SK-N-SH (cell line): ENCODE measurements around the gene ZNF121. TPM values are rescaled to one million over a fixed set of nuclear protein-coding genes. Genes with fewer than 3 reads are reported as not detected.

Source experiments
- CTCF ChIA-PET: fragments of 300-600, 350-600 bp; formaldehyde crosslinking; extraction: SDS; loops from one replicate; lab custom pipeline; 2021; lab: Yijun Ruan, JAX
- POLR2A ChIA-PET: fragments of 350-600 bp; sonication (Branson Sonifier 250); formaldehyde crosslinking; extraction: SDS; loops from one replicate; lab custom pipeline; 2020; ENCODE audit warnings: antibody characterized with exemption, inconsistent platforms; lab: Yijun Ruan, JAX
- DNase-seq: peaks from one replicate; pipeline ENCODE4 v3.0.0; 2012
- H2AFZ ChIP-seq: fragments of 200-600 bp; sonication (generic); 2 replicates; pipeline ENCODE4 v1.8.1; 2016; ENCODE audit warnings: antibody characterized with exemption, mild to moderate bottlenecking, low read depth
- H3F3A ChIP-seq: fragments of 200-600 bp; sonication (generic); replicated peaks from 2 replicates; pipeline ENCODE3; 2016; ENCODE audit warnings: antibody characterized with exemption, mild to moderate bottlenecking; ENCODE audit not compliant: insufficient read depth
- H3K27ac ChIP-seq, 2 experiments: fragments of 200-500 bp in 1 of 2; fragments of 200-600 bp in 1 of 2; sonication (Bioruptor generic) in 1 of 2; sonication (generic), shearing (Covaris generic) in 1 of 2; 2 replicates each; pipeline versions ENCODE4 v1.5.1 to v1.6.1; 2014 to 2016; ENCODE audit warnings: low read depth in 2 of 2, inconsistent platforms in 1 of 2, low read length in 1 of 2, mild to moderate bottlenecking in 1 of 2, mixed read lengths in 1 of 2
- H3K27me3 ChIP-seq: fragments of 200-600 bp; sonication (generic), shearing (Covaris generic); 2 replicates; pipeline ENCODE4 v1.6.1; 2016; ENCODE audit warnings: mixed run types; ENCODE audit not compliant: insufficient read depth
- H3K36me3 ChIP-seq, 2 experiments: fragments of 200-500 bp in 1 of 2; fragments of 200-600 bp in 1 of 2; sonication (Bioruptor generic) in 1 of 2; sonication (generic) in 1 of 2; replicated peaks in 1 of 2; 2 replicates each; pipeline versions ENCODE3 to v1.5.1; 2014 to 2016; ENCODE audit warnings: low read length in 1 of 2, mild to moderate bottlenecking in 1 of 2; ENCODE audit not compliant: insufficient read depth in 2 of 2, control insufficient read depth in 1 of 2
- H3K4me1 ChIP-seq, 2 experiments: fragments of 200-500 bp in 1 of 2; fragments of 200-600 bp in 1 of 2; sonication (Bioruptor generic) in 1 of 2; sonication (generic), shearing (Covaris generic) in 1 of 2; 2 replicates each; pipeline versions ENCODE4 v1.5.1 to v1.6.1; 2014 to 2016; ENCODE audit warnings: low read depth in 1 of 2, low read length in 1 of 2, mixed run types in 1 of 2; ENCODE audit not compliant: insufficient read depth in 2 of 2, control insufficient read depth in 1 of 2
- H3K4me2 ChIP-seq: fragments of 200-600 bp; sonication (generic), shearing (Covaris generic); 2 replicates; pipeline ENCODE4 v1.6.1; 2017; ENCODE audit warnings: mixed run types
- H3K4me3 ChIP-seq, 2 experiments: fragments of 200-500 bp in 1 of 2; fragments of 200-600 bp in 1 of 2; sonication (Bioruptor generic) in 1 of 2; sonication (generic), shearing (Covaris generic) in 1 of 2; 2 replicates each; pipeline versions ENCODE4 v1.5.1 to v1.8.1; 2014 to 2016; ENCODE audit warnings: low read depth in 2 of 2, inconsistent platforms in 1 of 2, low read length in 1 of 2, mild to moderate bottlenecking in 1 of 2, mixed read lengths in 1 of 2, moderate library complexity in 1 of 2
- H3K79me2 ChIP-seq: fragments of 200-600 bp; sonication (generic); 2 replicates; pipeline ENCODE4 v1.8.1; 2017; ENCODE audit warnings: mild to moderate bottlenecking; ENCODE audit not compliant: insufficient read depth
- H3K9ac ChIP-seq: fragments of 200-600 bp; sonication (generic); 2 replicates; pipeline ENCODE4 v1.6.1; 2017; ENCODE audit warnings: mixed run types
- H3K9me2 ChIP-seq: fragments of 200-600 bp; sonication (generic); 2 replicates; pipeline ENCODE4 v1.6.1; 2017; ENCODE audit warnings: mixed run types
- H3K9me3 ChIP-seq: fragments of 200-600 bp; sonication (generic); 2 replicates; pipeline ENCODE4 v1.6.1; 2017; ENCODE audit warnings: mixed run types, mild to moderate bottlenecking, moderate library complexity
- H4K20me1 ChIP-seq: fragments of 200-600 bp; sonication (generic); 2 replicates; pipeline ENCODE4 v1.6.1; 2017; ENCODE audit warnings: mild to moderate bottlenecking, mixed run types; ENCODE audit not compliant: insufficient read depth
- CHD2 ChIP-seq: fragments of 150-350 bp; IDR thresholded peaks from 2 replicates; pipeline ENCODE4 v1.6.1; 2018; ENCODE audit warnings: low read length; ENCODE audit not compliant: partially characterized antibody
- ELF1 ChIP-seq: IDR thresholded peaks from 2 replicates; pipeline ENCODE4 v1.4.0; 2012
- EZH2phosphoT487 ChIP-seq: fragments of 200-600 bp; sonication (generic); IDR thresholded peaks from 2 replicates; pipeline ENCODE4 v1.6.1; 2017; ENCODE audit warnings: low read depth, mixed run types, mild to moderate bottlenecking, antibody characterized with exemption, moderate library complexity, borderline replicate concordance
- FOSL2 ChIP-seq: IDR thresholded peaks from 2 replicates; pipeline ENCODE4 v1.4.0; 2012; ENCODE audit warnings: low read depth, mild to moderate bottlenecking, moderate library complexity, borderline replicate concordance
- MXI1 ChIP-seq: IDR thresholded peaks from 2 replicates; pipeline ENCODE4 v1.6.1; 2012; ENCODE audit warnings: mild to moderate bottlenecking, low read depth, low read length, improper control_type of control experiment
- NRF1 ChIP-seq: IDR thresholded peaks from 2 replicates; pipeline ENCODE4 v1.6.1; 2012; ENCODE audit warnings: low read depth, mild to moderate bottlenecking, low read length
- RCOR1 ChIP-seq: fragments of 150-350 bp; IDR thresholded peaks from 2 replicates; pipeline ENCODE4 v1.6.1; 2017; ENCODE audit warnings: antibody characterized with exemption, low read length
- RXRA ChIP-seq: IDR thresholded peaks from 2 replicates; pipeline ENCODE4 v1.4.0; 2012; ENCODE audit warnings: low read depth, mild to moderate bottlenecking, borderline replicate concordance
- TAF1 ChIP-seq: IDR thresholded peaks from 2 replicates; pipeline ENCODE4 v1.6.1; 2012; ENCODE audit warnings: low read depth, mild to moderate bottlenecking, low read length, moderate library complexity, borderline replicate concordance
- WGBS: methylation state at CpG from one replicate; pipeline ENCODE4 v1.1.6; 2017; ENCODE audit warnings: low lambda C conversion rate; 5-methylcytosine and 5-hydroxymethylcytosine counted together
- polyA plus RNA-seq, 3 experiments: library from polyadenylated mRNA; depleted of rRNA; stranded (reverse); fragments of >200 nt; gene quantifications; 2 replicates each; pipeline ENCODE4 v1.2.3, GENCODE V29; 2012
- TF ChIP-seq, protein P1 (sequence below): IDR thresholded peaks from 2 replicates; pipeline ENCODE4; 2012
- TF ChIP-seq, protein P2 (sequence below): IDR thresholded peaks from 2 replicates; pipeline ENCODE4 v1.4.0; 2012; ENCODE audit warnings: low read depth, borderline replicate concordance
- TF ChIP-seq, protein P3 (sequence below): IDR thresholded peaks from 2 replicates; pipeline ENCODE4 v1.6.1; 2012; ENCODE audit warnings: mild to moderate bottlenecking, low read depth, low read length, moderate library complexity

ZNF121 gene
- polyA plus RNA-seq, 1 of the 3 experiments (the other 2 are of a cell fraction): 1.8 TPM

- Histone ChIP-seq H3K79me2 (peaks cover 10% of the 10 kb centered on the region), H3K27ac (no peak overlapping the region), H4K20me1 (no peaks in the 10 kb centered on the region), H2AFZ (no peak overlapping the region), H3K4me1 (no peaks in the 10 kb centered on the region), H3K9me2 (no peaks in the 10 kb centered on the region), H3K4me3 (no peak overlapping the region; a peak in 1 of 4 replicates), H3K9me3 (peaks cover 38% of the 10 kb centered on the region), H3K4me2 (no peak overlapping the region), H3K36me3 (peaks cover 61 to 96% of the 10 kb centered on the region in 2 experiments), H3F3A (peaks cover 7% of the 10 kb centered on the region), H3K9ac (no peak overlapping the region), H3K27me3 (no peaks in the 10 kb centered on the region)
- WGBS: 86% methylated on average over 4 of the region's 4 CpGs
- ChIA-PET POLR2A (no interaction called here), CTCF (no interaction called here)
- no peak for DNase-seq
- no peak for TF ChIP-seq RXRA
- no peak for TF ChIP-seq RCOR1
- TF ChIP-seq EZH2phosphoT487: no peak
- no peak for TF ChIP-seq NRF1
- TF ChIP-seq, protein P1, sequence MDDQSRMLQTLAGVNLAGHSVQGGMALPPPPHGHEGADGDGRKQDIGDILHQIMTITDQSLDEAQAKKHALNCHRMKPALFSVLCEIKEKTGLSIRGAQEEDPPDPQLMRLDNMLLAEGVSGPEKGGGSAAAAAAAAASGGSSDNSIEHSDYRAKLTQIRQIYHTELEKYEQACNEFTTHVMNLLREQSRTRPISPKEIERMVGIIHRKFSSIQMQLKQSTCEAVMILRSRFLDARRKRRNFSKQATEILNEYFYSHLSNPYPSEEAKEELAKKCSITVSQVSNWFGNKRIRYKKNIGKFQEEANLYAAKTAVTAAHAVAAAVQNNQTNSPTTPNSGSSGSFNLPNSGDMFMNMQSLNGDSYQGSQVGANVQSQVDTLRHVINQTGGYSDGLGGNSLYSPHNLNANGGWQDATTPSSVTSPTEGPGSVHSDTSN: no peak
- no peak for TF ChIP-seq FOSL2
- TF ChIP-seq MXI1: no peak
- TF ChIP-seq ELF1: no peak
- TF ChIP-seq TAF1: no peak
- TF ChIP-seq CHD2: no peak
Observed at GRCh38 chr19:9531933-9532332, 52.4 kb downstream of the ZNF121 start.

- H3K79me2 ChIP-seq: no peaks in the 10 kb centered on the region
- no peak for DNase-seq
- no peak overlapping the region for H3K9ac ChIP-seq
- no peaks in the 10 kb centered on the region for H4K20me1 ChIP-seq
- TF ChIP-seq, protein P2, sequence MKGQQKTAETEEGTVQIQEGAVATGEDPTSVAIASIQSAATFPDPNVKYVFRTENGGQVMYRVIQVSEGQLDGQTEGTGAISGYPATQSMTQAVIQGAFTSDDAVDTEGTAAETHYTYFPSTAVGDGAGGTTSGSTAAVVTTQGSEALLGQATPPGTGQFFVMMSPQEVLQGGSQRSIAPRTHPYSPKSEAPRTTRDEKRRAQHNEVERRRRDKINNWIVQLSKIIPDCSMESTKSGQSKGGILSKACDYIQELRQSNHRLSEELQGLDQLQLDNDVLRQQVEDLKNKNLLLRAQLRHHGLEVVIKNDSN: 0 out of 2 replicates have a peak, but pooled peaks have one; percentile 7
- TF ChIP-seq, protein P3, sequence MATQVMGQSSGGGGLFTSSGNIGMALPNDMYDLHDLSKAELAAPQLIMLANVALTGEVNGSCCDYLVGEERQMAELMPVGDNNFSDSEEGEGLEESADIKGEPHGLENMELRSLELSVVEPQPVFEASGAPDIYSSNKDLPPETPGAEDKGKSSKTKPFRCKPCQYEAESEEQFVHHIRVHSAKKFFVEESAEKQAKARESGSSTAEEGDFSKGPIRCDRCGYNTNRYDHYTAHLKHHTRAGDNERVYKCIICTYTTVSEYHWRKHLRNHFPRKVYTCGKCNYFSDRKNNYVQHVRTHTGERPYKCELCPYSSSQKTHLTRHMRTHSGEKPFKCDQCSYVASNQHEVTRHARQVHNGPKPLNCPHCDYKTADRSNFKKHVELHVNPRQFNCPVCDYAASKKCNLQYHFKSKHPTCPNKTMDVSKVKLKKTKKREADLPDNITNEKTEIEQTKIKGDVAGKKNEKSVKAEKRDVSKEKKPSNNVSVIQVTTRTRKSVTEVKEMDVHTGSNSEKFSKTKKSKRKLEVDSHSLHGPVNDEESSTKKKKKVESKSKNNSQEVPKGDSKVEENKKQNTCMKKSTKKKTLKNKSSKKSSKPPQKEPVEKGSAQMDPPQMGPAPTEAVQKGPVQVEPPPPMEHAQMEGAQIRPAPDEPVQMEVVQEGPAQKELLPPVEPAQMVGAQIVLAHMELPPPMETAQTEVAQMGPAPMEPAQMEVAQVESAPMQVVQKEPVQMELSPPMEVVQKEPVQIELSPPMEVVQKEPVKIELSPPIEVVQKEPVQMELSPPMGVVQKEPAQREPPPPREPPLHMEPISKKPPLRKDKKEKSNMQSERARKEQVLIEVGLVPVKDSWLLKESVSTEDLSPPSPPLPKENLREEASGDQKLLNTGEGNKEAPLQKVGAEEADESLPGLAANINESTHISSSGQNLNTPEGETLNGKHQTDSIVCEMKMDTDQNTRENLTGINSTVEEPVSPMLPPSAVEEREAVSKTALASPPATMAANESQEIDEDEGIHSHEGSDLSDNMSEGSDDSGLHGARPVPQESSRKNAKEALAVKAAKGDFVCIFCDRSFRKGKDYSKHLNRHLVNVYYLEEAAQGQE: no peak
- no peak overlapping the region for H3K27ac ChIP-seq
- H3K36me3 ChIP-seq: peaks cover 48 to 86% of the 10 kb centered on the region in 2 experiments
- ChIA-PET POLR2A (no interaction called here), CTCF (no interaction called here)
- no peak overlapping the region for H3K4me2 ChIP-seq
- peak overlapping the region in 1 of 2 experiments; percentile 12; a peak in 1 of 4 replicates for H3K4me3 ChIP-seq
- peaks cover 52% of the 10 kb centered on the region for H3K9me3 ChIP-seq
- WGBS: 88% methylated on average over 5 of the region's 5 CpGs
- no peaks in the 10 kb centered on the region for H3K9me2 ChIP-seq
- H3K27me3 ChIP-seq: no peaks in the 10 kb centered on the region
- no peaks in the 10 kb centered on the region for H3K4me1 ChIP-seq
- H3F3A ChIP-seq: peaks cover 7% of the 10 kb centered on the region
- no peak overlapping the region for H2AFZ ChIP-seq
Observed at GRCh38 chr19:9528757-9529336, 55.5 kb downstream of the ZNF121 start.
